GM18505 (cell line): ENCODE data around the gene RFTN1.

ENCODE experiments used
- ATAC-seq: cut with Tn5 transposase; IDR thresholded peaks from one replicate; pipeline ENCODE4 v1.9.1; 2021; ENCODE audit not compliant: unreplicated experiment
- POLR2A ChIP-seq: IDR thresholded peaks from 4 replicates; pipeline ENCODE4 v1.6.1; 2011; ENCODE audit warnings: borderline replicate concordance; ENCODE audit not compliant: insufficient read depth, insufficient read length; ENCODE audit errors: extremely low read depth

The RFTN1 gene

DNA sequence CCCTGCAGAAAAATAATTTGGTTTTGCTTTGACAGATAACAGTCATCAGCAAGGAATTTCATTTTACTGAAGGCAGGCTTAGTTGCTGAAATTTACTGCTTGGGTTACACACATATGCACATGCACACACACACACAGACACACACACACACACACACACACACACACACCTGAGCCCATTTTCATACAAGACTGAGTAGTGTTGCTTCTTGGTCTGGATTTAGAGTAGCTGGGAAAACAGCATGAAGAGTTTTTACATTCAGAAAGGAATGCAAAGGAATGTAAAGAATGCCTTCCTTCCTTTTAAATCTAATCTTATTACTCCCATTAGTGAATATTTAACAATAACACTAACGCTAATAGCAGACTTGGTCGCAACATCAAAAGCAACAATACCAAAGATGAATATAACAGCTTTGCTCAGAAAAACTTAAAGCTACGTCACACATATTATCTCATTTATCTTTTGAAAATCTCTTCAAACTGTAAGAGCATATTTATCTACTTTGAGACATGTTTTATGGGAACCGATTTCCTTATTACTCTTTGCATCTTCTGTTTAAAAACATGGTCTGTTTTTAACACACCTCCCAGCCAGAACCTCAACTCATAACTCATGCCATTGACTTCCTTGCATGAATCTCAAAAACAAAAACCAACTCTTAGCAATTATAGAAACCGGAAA is 32.5 kb downstream of the RFTN1 start:
- no peak for ATAC-seq
- TF ChIP-seq POLR2A: no peak

DNA sequence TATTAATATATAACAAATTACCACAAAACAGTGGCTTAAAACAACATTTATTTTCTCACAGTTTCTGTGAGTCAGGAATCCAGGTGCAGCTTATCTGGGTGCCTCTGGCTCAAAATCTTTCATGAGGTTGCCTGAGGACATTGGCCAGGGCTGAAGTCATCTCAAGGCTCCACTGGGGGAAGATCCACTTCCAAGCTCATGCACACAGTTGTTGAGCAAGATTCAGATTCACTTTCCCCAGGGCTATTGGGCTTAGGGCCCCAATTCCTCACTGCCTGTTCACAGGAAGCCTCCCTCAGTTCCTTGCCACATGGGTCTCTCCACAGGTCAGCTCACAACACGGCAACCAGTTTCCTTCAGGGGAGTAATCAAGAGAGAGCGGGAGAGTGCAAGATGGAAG is 35.0 kb downstream of the RFTN1 start:
- no peak for TF ChIP-seq POLR2A
- ATAC-seq: no peak

GRCh38 chr3:16477521-16477920 is 36.0 kb downstream of the RFTN1 start:
- TF ChIP-seq POLR2A: no peak
- no peak for ATAC-seq

DNA sequence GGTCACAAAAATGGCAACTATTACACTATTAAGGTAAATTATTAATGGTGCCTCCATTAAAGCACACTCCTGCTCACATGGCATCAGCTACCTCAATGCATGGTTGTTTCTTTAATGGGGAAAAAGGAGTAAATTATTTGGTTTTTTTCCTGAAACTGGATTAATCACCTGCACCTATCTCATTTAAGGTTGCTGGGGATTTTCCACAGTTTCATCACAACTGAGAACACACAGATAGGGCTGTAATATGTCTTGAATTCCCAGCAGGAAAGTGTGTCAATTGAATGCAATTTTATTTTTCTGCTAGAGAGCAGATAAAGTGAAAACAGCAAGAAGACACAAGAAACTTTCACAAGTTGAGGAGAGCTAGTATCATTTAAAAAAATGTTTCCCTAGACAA is 36.4 kb downstream of the RFTN1 start:
- ATAC-seq: no peak
- TF ChIP-seq POLR2A: no peak

- no peak for TF ChIP-seq POLR2A
- ATAC-seq: peak; percentile 63
Measured at GRCh38 chr3:16476636-16477035, 36.9 kb downstream of the RFTN1 start.

DNA sequence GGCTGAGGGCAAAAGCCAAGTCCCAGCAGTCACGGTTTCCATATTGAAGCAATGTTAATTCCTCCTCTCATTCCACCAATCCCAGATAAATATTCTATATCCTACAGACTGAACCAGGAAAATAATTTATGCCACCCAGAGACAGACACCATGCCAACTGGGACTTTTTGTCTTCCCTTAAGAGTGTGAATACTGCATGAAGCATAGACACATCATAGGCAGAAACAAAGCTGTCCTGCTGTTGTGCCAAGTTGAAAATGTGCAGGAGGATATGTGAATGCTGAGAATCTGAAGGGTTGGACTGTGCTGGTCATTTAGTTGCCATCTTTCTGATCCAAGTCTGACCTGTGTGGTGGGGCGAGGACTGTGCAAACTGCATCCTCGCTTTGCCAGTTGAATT is 37.7 kb downstream of the RFTN1 start:
- no peak for TF ChIP-seq POLR2A
- ATAC-seq: no peak

- no peak for ATAC-seq
- TF ChIP-seq POLR2A: no peak
Measured at GRCh38 chr3:16474920-16475319, 38.6 kb downstream of the RFTN1 start.

DNA sequence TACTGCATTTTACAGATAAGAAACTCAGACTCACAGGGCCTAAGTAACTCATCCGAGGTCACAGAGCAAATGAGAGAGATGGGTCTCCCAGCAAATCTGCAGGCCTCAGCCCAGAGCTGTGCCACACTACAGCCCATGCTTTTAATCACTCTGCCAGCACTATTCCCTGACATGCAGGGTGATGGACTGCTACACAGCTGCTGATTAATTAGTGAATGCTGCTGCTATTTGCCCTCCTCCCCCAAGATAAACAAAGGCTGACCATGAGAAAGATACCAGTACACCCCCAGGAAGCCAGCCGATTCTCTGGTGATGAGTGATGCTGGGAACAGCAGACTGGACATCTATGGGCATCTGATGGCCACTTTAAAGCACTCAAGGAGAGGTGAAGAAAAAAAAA is 39.3 kb downstream of the RFTN1 start:
- ATAC-seq: no peak
- no peak for TF ChIP-seq POLR2A

GRCh38 chr3:16472593-16472992 is 40.9 kb downstream of the RFTN1 start:
- TF ChIP-seq POLR2A: no peak
- no peak for ATAC-seq

DNA sequence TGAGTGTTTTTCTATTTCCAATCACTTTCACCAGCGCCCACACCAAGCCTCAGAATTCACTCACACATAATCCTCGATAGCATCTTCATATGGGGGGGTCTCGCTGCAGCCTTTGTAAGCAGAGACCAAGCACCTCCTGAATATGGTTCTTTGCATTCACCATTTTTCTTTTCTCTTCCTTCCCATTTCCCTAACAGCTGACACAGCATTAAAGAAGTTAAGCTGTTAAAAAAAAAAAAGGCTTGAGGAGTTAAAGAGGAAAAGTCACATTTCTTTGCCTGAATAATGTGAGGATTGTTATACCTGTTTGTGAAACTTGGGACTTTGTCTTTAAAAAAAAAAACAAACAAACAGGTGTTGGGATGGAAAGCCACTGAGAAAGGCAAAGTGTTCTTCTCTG is 41.6 kb downstream of the RFTN1 start:
- no peak for TF ChIP-seq POLR2A
- ATAC-seq: no peak

DNA sequence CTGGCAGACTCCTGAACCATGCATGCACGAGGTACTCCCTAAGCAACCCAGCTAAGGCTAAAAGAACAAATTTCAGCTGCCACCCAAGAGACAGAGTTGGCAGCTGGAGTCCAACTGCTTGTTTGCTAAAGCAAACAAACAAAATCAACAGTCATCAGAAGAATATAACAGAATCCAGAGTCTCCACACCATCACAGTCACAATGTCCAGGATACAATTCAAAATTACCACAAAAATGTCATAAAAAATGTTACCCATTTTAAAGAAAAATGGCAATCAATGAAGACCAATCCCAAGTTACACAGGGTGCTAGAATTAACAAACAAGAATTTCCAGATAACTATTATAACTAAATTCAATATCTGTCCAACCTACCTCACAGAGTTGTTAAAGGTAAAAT is 42.9 kb downstream of the RFTN1 start:
- TF ChIP-seq POLR2A: no peak

GRCh38 chr3:16468336-16469098 is 45.0 kb downstream of the RFTN1 start:
- ATAC-seq: no peak
- no peak for TF ChIP-seq POLR2A

More for the DNA sequence above, 42.9 kb downstream of the RFTN1 start:
- no peak for ATAC-seq

GRCh38 chr3:16468002-16468335 is 45.5 kb downstream of the RFTN1 start:
- no peak for TF ChIP-seq POLR2A
- ATAC-seq: no peak

- no peak for TF ChIP-seq POLR2A
- peak; percentile 88 for ATAC-seq
Measured at GRCh38 chr3:16467393-16467792, 46.1 kb downstream of the RFTN1 start.
